Duodenal mucosa (tissue), 2 donors: ENCODE results near the gene POU4F1.
A peak's percentile ranks its signal among the peaks of the same experiment; 100 is the strongest.

ENCODE experiments used
- H3K27ac ChIP-seq: one replicate; pipeline ENCODE4 v1.7.0; 2013; ENCODE audit warnings: low read depth, low read length
- H3K27me3 ChIP-seq, 2 donors: one replicate each; pipeline ENCODE4 v1.7.0; 2013; ENCODE audit warnings: low read length in 2 of 2, control low read depth in 1 of 2; ENCODE audit not compliant: insufficient read depth in 2 of 2, control insufficient read depth in 1 of 2
- H3K36me3 ChIP-seq, 2 donors: one replicate each; pipeline ENCODE4 v1.7.0; 2013; ENCODE audit warnings: low read length in 2 of 2, control low read depth in 1 of 2; ENCODE audit not compliant: insufficient read depth in 2 of 2, control insufficient read depth in 1 of 2
- H3K4me1 ChIP-seq, 2 donors: one replicate each; pipeline ENCODE4 v1.7.0; 2013; ENCODE audit warnings: low read length in 2 of 2, control low read depth in 1 of 2; ENCODE audit not compliant: insufficient read depth in 2 of 2, control insufficient read depth in 1 of 2
- H3K4me3 ChIP-seq, 2 donors: one replicate each; pipeline ENCODE4 v1.7.0; 2013; ENCODE audit warnings: low read length in 2 of 2, low read depth in 1 of 2
- H3K9ac ChIP-seq, 2 donors: one replicate each; pipeline ENCODE4 v1.7.0; 2013; ENCODE audit warnings: low read length in 2 of 2, low read depth in 1 of 2
- H3K9me3 ChIP-seq, 2 donors: one replicate each; pipeline ENCODE4 v1.7.0; 2013; ENCODE audit warnings: low read length in 2 of 2, control low read depth in 1 of 2; ENCODE audit not compliant: control insufficient read depth in 1 of 2

POU4F1 gene

GRCh38 chr13:78625384-78625783 lies 22.0 kb upstream of the POU4F1 start:
- H3K9ac ChIP-seq: no peak overlapping the region
- H3K27me3 ChIP-seq: no peaks in the 10 kb centered on the region
- H3K9me3 ChIP-seq: no peaks in the 10 kb centered on the region
- H3K4me1 ChIP-seq: peaks cover 0 to 2% of the 10 kb centered on the region in 2 donors
- H3K4me3 ChIP-seq: no peak overlapping the region
- no peak overlapping the region for H3K27ac ChIP-seq
- H3K36me3 ChIP-seq: peaks cover 7 to 8% of the 10 kb centered on the region in 2 donors

GRCh38 chr13:78623132-78623531 lies 19.8 kb upstream of the POU4F1 start:
- H3K36me3 ChIP-seq: peaks cover 0 to 3% of the 10 kb centered on the region in 2 donors

DNA sequence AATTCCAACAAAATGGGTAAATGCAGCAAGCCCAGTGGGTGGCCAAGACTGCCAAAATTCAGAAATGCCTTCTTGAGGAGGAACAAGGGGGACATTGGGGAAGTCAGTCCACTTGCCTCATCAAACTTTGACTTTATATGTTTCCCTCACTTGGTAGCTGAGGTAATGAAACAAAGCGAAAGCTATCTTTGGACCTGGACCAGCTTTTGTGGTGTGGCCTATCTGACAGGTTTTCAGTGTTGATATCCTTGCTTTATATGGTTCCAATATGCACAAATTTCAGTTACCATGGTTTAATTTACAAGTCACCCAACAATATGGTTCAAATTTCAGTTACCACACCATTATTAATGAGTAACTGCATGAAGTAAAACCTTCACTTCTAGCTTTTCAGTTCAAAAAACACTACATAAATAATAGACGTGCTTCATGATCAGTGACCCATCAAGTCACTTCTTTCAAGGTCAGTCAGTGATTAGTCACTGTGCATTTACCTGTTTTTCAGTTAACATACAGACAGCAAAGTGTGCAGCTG lies 17.7 kb upstream of the POU4F1 start:
- Histone ChIP-seq H3K9ac (no peak overlapping the region), H3K36me3 (peaks cover 7 to 13% of the 10 kb centered on the region in 2 donors), H3K27me3 (no peaks in the 10 kb centered on the region), H3K27ac (no peak overlapping the region), H3K4me1 (no peaks in the 10 kb centered on the region), H3K9me3 (no peaks in the 10 kb centered on the region), H3K4me3 (no peak overlapping the region)

More at GRCh38 chr13:78623132-78623531, 19.8 kb upstream of the POU4F1 start:
- no peaks in the 10 kb centered on the region for H3K4me1 ChIP-seq
- no peak overlapping the region for H3K4me3 ChIP-seq
- H3K9ac ChIP-seq: no peak overlapping the region
- H3K27me3 ChIP-seq: no peaks in the 10 kb centered on the region
- no peak overlapping the region for H3K27ac ChIP-seq
- H3K9me3 ChIP-seq: no peaks in the 10 kb centered on the region

GRCh38 chr13:78618411-78618810 lies 15.1 kb upstream of the POU4F1 start:
- no peaks in the 10 kb centered on the region for H3K9me3 ChIP-seq
- H3K27ac ChIP-seq: no peak overlapping the region
- peaks cover 12 to 16% of the 10 kb centered on the region in 2 donors for H3K36me3 ChIP-seq
- no peaks in the 10 kb centered on the region for H3K4me1 ChIP-seq
- H3K4me3 ChIP-seq: no peak overlapping the region
- H3K27me3 ChIP-seq: no peaks in the 10 kb centered on the region
- no peak overlapping the region for H3K9ac ChIP-seq

DNA sequence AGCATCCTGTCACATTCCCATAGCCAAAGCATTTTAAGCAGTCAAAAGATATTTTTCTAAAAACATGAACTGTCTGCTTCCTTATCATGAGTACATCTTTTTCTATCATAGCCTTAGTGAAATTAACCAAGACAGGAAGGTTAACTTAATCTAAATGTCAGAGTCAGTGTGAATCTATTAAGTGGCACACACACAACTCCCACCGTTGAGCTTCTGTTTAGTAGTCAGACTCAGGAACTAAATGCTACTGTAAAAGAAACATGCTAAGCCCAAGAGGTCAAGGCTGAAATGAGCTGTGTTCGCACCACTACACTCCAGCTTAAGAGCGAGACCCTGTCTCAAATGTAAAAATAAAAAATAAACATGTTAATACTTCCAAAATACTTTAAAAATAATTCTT lies 7.7 kb upstream of the POU4F1 start:
- Histone ChIP-seq H3K36me3 (peaks cover 5 to 6% of the 10 kb centered on the region in 2 donors), H3K27me3 (peaks cover 53 to 57% of the 10 kb centered on the region in 2 donors), H3K4me3 (no peak overlapping the region), H3K9me3 (no peaks in the 10 kb centered on the region), H3K27ac (no peak overlapping the region), H3K4me1 (peaks cover 13 to 30% of the 10 kb centered on the region in 2 donors), H3K9ac (no peak overlapping the region)

DNA sequence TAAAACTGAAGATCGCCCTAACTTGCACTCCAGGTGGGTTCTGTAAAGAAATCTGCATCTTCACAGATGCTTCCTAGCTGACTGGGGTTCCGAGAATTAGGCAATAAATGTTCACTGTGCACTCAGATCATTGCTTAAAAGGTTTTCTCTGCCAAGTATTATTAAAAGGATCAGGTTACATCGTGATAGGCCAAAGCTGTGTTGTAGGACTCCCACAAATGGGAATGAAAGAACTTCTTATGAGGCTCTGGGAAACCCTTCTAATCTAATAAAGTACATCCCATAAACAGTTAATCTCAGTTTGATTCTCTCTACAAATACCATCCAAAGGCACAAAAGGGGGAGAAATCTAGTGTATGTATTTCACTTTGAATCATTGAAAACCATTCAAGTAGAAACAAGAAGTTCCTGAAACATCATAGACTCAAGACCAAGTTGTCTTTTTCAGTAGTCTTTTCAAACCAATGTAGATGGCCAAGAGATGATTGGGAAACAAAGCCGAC lies 7.1 kb upstream of the POU4F1 start:
- H3K27me3 ChIP-seq: peaks cover 59 to 63% of the 10 kb centered on the region in 2 donors
- H3K36me3 ChIP-seq: peaks cover 0 to under 1% of the 10 kb centered on the region in 2 donors
- peaks cover 13 to 30% of the 10 kb centered on the region in 2 donors for H3K4me1 ChIP-seq
- no peak overlapping the region for H3K27ac ChIP-seq
- no peak overlapping the region for H3K9ac ChIP-seq
- H3K4me3 ChIP-seq: no peak overlapping the region
- no peaks in the 10 kb centered on the region for H3K9me3 ChIP-seq

DNA sequence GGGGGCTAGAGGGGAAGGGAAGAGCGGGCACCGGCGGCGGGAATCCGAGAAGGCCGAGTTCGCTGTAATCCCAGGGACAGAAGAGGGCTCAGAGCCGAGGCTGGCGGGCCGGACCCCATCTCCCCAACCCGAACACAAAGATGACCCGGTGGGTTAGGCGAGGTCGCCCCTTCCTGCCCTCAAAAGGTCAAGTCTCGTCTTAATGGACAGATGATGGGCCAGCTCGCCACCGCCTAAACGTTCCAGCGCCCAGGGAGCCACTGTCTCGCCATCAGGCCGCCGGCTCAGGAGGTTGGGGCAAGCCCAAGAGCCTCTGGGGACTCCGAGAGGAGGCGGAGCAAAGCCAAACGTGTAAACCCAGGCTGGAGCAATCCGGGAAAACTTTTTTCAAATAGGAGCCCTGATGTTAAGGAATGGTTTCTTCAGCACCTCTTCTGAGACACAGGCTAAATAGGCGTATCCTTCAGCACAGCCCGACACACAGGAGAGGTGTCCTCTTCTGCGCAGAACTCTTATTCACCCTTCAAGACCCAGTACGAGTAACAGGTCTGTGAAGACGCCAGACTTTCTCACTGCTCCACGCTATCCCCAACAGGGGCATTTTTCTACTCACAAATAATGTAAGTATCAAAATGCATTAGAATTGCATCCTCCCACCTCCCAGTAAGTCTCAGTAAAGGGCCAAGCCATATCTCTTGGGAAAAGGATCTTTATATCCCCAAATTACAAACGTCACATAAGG lies 6.3 kb upstream of the POU4F1 start:
- Histone ChIP-seq H3K4me3 (peak overlapping the region; percentile 63 to 65), H3K4me1 (peaks cover 20 to 30% of the 10 kb centered on the region in 2 donors), H3K9ac (no peak overlapping the region), H3K27ac (no peak overlapping the region), H3K36me3 (no peaks in the 10 kb centered on the region), H3K9me3 (no peaks in the 10 kb centered on the region), H3K27me3 (peaks cover 67 to 71% of the 10 kb centered on the region in 2 donors)

DNA sequence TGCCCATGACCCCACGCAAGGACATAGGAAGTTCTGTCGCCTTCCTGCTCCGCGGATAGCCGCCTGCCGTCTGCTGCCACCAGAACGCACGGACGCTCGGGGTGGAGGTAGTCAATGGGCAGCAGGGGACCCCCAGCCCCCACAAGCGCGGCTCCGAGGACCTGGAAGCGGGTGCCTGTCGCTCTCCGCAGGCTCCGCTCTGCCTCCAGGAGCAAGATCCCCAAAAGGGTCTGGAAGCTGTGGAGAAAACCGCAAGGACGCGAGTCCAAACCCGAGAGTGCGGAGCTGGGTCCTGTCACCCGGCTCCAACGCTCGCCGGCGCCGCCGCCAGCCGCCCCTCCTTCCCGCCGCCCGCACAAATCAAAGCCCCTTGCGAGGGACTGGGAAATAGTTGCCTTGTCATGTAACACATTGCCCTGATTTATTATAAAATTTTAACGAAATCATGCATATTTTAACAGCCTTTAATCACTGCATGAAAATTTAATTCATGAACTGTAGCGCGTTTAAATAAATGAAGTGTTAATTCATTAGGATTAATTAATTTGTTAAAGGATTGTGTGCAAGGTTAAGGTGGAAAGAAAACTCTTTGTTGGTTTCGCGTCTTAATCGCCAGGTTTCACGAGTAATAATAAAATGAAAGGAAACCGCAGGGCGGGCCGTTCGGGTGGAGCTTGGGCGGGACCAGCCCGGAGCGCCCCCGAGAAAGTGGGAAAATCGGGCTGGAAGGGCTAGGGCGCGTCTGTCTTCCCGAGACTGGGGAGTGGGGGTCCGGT lies 5.5 kb upstream of the POU4F1 start:
- no peaks in the 10 kb centered on the region for H3K36me3 ChIP-seq
- no peak overlapping the region for H3K9ac ChIP-seq
- peaks cover 72 to 77% of the 10 kb centered on the region in 2 donors for H3K27me3 ChIP-seq
- peaks cover 20 to 32% of the 10 kb centered on the region in 2 donors for H3K4me1 ChIP-seq
- H3K27ac ChIP-seq: no peak overlapping the region
- H3K4me3 ChIP-seq: peak overlapping the region; percentile 63 to 65
- H3K9me3 ChIP-seq: no peaks in the 10 kb centered on the region

DNA sequence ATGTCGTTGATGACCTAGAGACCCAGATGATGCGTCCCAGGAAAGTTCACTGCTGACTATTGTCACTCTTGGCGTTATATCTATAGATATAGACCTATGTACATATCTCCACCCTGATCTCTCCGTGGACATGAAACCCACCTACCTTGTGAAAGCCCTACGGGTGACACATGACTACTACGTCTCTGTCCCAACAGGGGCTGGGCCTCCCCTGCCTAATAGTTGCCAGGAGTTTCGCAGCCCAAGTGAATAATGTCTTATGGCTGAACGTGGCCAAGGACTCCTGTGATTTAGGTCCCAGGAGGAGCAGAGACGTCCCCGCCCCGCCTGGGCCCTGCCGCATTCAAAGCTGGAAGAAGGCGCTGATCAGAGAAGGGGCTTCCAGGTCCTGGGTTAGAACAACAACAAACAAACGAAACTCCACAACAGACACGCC lies 4.9 kb upstream of the POU4F1 start:
- H3K36me3 ChIP-seq: no peaks in the 10 kb centered on the region
- peaks cover 77 to 83% of the 10 kb centered on the region in 2 donors for H3K27me3 ChIP-seq
- H3K9ac ChIP-seq: no peak overlapping the region
- no peaks in the 10 kb centered on the region for H3K9me3 ChIP-seq
- peaks cover 20 to 38% of the 10 kb centered on the region in 2 donors for H3K4me1 ChIP-seq
- H3K4me3 ChIP-seq: peak overlapping the region; percentile 63 to 65
- no peak overlapping the region for H3K27ac ChIP-seq
